ENCODE measurements around the gene GCSH. TPM values are rescaled to one million over a fixed set of nuclear protein-coding genes. Genes with fewer than 3 reads are reported as not detected.

The GCSH gene
- total RNA-seq, 1 donor from 2014 or later, result 25.7 TPM

DNA sequence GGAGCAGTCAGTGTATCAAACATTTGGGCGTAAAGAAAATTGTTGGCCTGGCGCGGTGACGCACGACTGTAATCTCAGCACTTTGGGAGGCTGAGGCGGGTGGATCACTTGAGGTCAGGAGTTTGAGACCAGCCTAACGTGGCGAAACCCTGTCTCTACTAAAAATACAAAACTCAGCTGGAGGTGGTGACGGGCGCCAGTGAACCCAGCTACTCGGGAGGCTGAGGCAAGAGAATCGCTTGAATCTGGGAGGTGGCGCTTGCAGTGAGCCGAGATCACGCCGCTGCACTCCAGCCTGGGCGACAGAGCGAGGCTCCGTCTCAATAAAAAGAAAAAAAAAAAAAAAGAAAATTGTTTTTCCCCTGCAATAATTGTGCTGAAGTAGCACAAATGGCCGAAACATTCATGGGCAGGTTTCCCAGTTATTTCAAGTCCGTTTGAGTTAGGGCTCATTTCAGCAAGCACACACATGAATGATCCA, 1.4 kb downstream of the GCSH start:
- peaks cover under 1% of the 10 kb centered on the region for H3K36me3 Mint-ChIP-seq (ENCODE audit: low read depth)
- H3K27ac Mint-ChIP-seq, result no peak overlapping the region
- intact Hi-C loops (cut with micrococcal nuclease), result loop anchor here (10.0 kb wide), 1 partner anchor 220 kb away; the partner anchor contains the start of gene GAN
- peak overlapping the region; percentile 77 for H3K4me3 Mint-ChIP-seq (ENCODE audit: low read depth)
- peaks cover 8% of the 10 kb centered on the region for H3K4me1 Mint-ChIP-seq (ENCODE audit: low read depth)
- no peak for DNase-seq (ENCODE audit: low spot score)
- H3K27me3 Mint-ChIP-seq (ENCODE audit: low read depth), result no peaks in the 10 kb centered on the region
- peaks cover 4% of the 10 kb centered on the region for H3K9me3 Mint-ChIP-seq

GRCh38 chr16:81088836-81089235, 7.4 kb downstream of the GCSH start:
- H3K4me3 Mint-ChIP-seq (ENCODE audit: low read depth), result no peak overlapping the region
- intact Hi-C loops (cut with micrococcal nuclease), result no loop called here

GRCh38 chr16:81081014-81081413, 15.2 kb downstream of the GCSH start:
- DNase-seq (ENCODE audit: low spot score), result no peak
- intact Hi-C loops (cut with micrococcal nuclease), result no loop called here
- Mint-ChIP-seq H3K27me3 (ENCODE audit: low read depth) (no peaks in the 10 kb centered on the region), H3K27ac (no peak overlapping the region), H3K36me3 (ENCODE audit: low read depth) (no peaks in the 10 kb centered on the region), H3K9me3 (no peaks in the 10 kb centered on the region), H3K4me3 (ENCODE audit: low read depth) (no peak overlapping the region), H3K4me1 (ENCODE audit: low read depth) (peaks cover 3% of the 10 kb centered on the region)

More at GRCh38 chr16:81088836-81089235, 7.4 kb downstream of the GCSH start:
- H3K27me3 Mint-ChIP-seq (ENCODE audit: low read depth), result no peaks in the 10 kb centered on the region
- no peak overlapping the region for H3K27ac Mint-ChIP-seq
- H3K36me3 Mint-ChIP-seq (ENCODE audit: low read depth), result peaks cover 3% of the 10 kb centered on the region
- peaks cover 2% of the 10 kb centered on the region for H3K4me1 Mint-ChIP-seq (ENCODE audit: low read depth)
- no peaks in the 10 kb centered on the region for H3K9me3 Mint-ChIP-seq
- DNase-seq (ENCODE audit: low spot score), result no peak

DNA sequence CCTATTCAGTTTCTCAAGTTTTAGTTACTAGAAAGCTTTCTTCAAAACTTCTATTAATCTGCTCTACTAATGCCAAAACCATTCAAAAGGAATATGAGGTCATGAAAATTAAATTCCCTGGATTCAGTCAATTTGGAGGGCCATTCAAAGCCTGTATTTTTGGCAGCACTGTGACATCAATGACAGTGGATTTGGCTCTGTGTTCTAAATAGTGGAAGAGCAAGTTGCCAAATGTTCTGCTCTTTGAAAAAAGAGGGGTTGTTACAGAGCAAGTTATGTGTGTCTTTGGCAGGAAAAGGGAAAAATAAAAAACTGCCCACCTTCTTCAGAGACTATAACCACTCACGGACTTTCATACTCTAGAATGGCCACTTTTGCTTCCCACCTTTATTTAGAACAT, 16.0 kb downstream of the GCSH start:
- Mint-ChIP-seq H3K27ac (no peak overlapping the region), H3K4me3 (ENCODE audit: low read depth) (no peak overlapping the region), H3K4me1 (ENCODE audit: low read depth) (peaks cover 3% of the 10 kb centered on the region), H3K9me3 (no peaks in the 10 kb centered on the region), H3K27me3 (ENCODE audit: low read depth) (no peaks in the 10 kb centered on the region), H3K36me3 (ENCODE audit: low read depth) (no peaks in the 10 kb centered on the region)
- DNase-seq (ENCODE audit: low spot score), result no peak
- intact Hi-C loops (cut with micrococcal nuclease), result no loop called here

GRCh38 chr16:81077076-81077940, 18.9 kb downstream of the GCSH start, which contains the start of gene C16orf46:
Gene C16orf46, minus strand, starts transcription at chr16:81077238. Its CDS starts 13,283 bp downstream, at chr16:81063955.
- peaks cover 3% of the 10 kb centered on the region for H3K4me1 Mint-ChIP-seq (ENCODE audit: low read depth)
- H3K4me3 Mint-ChIP-seq (ENCODE audit: low read depth), result peak within 1 kb of the TSS; percentile 22
- peaks cover 6% of the 10 kb centered on the region for H3K27me3 Mint-ChIP-seq (ENCODE audit: low read depth)
- intact Hi-C loops (cut with micrococcal nuclease), result loop anchor here (1.0 kb wide), 2 partner anchors 19 to 70 kb away; partner anchors contain the start of genes CENPN and GCSH
- no peaks in the 10 kb centered on the region for H3K36me3 Mint-ChIP-seq (ENCODE audit: low read depth)
- peak; percentile 96 for DNase-seq (ENCODE audit: low spot score)
- H3K9me3 Mint-ChIP-seq, result no peaks in the 10 kb centered on the region
- H3K27ac Mint-ChIP-seq, result no peak within 1 kb of the TSS

DNA sequence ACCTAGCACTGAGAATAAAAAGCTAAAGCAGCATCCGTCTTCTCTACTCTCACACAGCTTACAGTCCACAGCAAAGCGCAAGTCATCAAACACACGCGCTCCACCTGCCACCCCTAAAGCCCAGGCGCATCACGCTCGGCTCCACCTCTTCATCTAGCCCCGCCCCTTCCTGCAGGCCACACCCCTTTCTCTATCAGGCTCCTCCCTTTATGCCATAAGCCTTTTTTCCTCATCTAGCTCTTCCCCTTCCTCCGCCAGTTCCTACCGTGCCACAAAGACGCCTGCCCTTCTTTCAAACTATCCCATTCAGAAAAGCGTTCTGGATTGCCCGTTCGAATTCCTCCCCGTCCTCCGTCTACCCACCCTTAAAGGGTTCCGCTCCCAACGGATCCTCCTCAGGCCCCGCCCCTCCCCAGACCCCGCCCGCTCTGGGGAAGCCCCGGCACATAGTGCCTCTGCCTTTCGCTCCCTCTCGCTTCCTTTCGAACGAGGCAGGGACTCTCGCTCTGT, 19.6 kb downstream of the GCSH start:
- Mint-ChIP-seq H3K27ac (no peak overlapping the region), H3K4me3 (ENCODE audit: low read depth) (no peak overlapping the region), H3K36me3 (ENCODE audit: low read depth) (no peaks in the 10 kb centered on the region), H3K4me1 (ENCODE audit: low read depth) (peaks cover 6% of the 10 kb centered on the region), H3K27me3 (ENCODE audit: low read depth) (peaks cover 6% of the 10 kb centered on the region), H3K9me3 (no peaks in the 10 kb centered on the region)
- DNase-seq (ENCODE audit: low spot score), result peak; percentile 87
- intact Hi-C loops (cut with micrococcal nuclease), result loop anchor here (1.0 kb wide), 3 partner anchors 20 to 69 kb away; partner anchors contain the start of genes ATMIN, CENPN and GCSH

GRCh38 chr16:81073560-81074330, 22.4 kb downstream of the GCSH start:
- no peak for DNase-seq (ENCODE audit: low spot score)
- no peaks in the 10 kb centered on the region for H3K36me3 Mint-ChIP-seq (ENCODE audit: low read depth)
- intact Hi-C loops (cut with micrococcal nuclease), result no loop called here

DNA sequence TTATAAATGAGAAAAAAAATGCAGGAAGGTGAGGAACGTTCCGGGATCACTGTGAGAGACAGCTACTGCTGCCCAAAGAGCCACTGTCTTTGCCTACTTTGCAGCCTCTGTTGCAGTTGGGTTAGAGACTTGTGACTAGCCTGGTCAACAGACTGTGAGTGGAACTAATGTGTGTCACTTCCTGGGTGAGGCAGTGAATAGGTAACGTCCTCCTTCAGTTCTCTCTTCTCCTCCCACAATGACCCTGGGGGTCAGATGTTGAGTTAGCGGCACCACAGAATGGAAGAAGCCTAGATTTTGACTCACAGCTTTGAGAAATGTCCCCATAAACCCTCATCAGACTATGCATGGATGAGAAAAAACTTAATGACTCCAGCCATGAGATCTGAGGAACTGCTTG, 24.4 kb downstream of the GCSH start:
- Mint-ChIP-seq H3K27me3 (ENCODE audit: low read depth) (peaks cover 14% of the 10 kb centered on the region), H3K36me3 (ENCODE audit: low read depth) (no peaks in the 10 kb centered on the region), H3K27ac (no peak overlapping the region), H3K4me1 (ENCODE audit: low read depth) (peaks cover 5% of the 10 kb centered on the region), H3K9me3 (no peaks in the 10 kb centered on the region), H3K4me3 (ENCODE audit: low read depth) (no peak overlapping the region)
- intact Hi-C loops (cut with micrococcal nuclease), result no loop called here
- no peak for DNase-seq (ENCODE audit: low spot score)

More at GRCh38 chr16:81073560-81074330, 22.4 kb downstream of the GCSH start:
- H3K4me3 Mint-ChIP-seq (ENCODE audit: low read depth), result no peak overlapping the region
- peaks cover 6% of the 10 kb centered on the region for H3K4me1 Mint-ChIP-seq (ENCODE audit: low read depth)
- H3K27ac Mint-ChIP-seq, result no peak overlapping the region
- no peaks in the 10 kb centered on the region for H3K9me3 Mint-ChIP-seq
- peaks cover 12% of the 10 kb centered on the region for H3K27me3 Mint-ChIP-seq (ENCODE audit: low read depth)

DNA sequence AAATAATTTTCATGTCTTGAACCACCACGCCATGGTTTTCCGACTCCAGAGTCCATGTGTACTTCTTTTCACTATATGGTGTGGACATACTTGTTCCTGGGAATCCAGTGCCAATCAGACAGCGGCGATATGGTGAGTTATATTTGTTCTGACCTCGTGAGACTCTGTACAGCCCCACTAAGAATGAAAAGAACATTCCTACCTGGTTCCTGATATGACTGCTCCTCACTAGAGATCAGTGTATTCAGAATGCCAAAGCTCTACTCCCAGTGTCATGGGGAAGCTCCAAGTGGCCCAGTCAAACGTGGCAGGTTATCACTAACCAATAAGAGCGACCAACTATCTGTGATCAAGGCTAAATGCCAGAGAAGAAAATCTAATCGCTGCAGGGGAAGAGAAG, 25.2 kb downstream of the GCSH start:
- Mint-ChIP-seq H3K27ac (no peak overlapping the region), H3K9me3 (no peaks in the 10 kb centered on the region), H3K4me1 (ENCODE audit: low read depth) (peaks cover 5% of the 10 kb centered on the region), H3K27me3 (ENCODE audit: low read depth) (peaks cover 14% of the 10 kb centered on the region), H3K36me3 (ENCODE audit: low read depth) (no peaks in the 10 kb centered on the region), H3K4me3 (ENCODE audit: low read depth) (no peak overlapping the region)
- DNase-seq (ENCODE audit: low spot score), result no peak
- intact Hi-C loops (cut with micrococcal nuclease), result no loop called here

DNA sequence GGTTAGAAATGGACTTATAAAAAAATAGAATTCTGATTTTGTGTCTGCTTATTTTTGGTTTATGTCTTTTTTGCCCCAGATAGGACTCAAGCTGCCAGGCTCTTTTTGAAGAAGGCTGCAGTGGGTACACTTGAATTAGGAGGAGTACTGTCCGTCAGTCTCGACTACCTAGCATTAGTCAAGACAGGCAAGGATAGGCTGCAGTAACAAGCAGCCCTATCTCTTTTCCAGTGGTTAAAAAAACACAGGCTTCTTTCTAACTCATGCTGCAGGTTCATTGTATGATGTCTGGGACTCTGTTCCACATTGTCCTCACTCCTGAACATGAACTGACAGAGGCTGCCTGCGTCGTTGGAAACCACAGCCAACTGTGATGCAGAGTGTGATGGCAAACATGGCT, 27.1 kb downstream of the GCSH start:
- no peak for DNase-seq (ENCODE audit: low spot score)
- peaks cover 5% of the 10 kb centered on the region for H3K4me1 Mint-ChIP-seq (ENCODE audit: low read depth)
- peaks cover 12% of the 10 kb centered on the region for H3K27me3 Mint-ChIP-seq (ENCODE audit: low read depth)
- intact Hi-C loops (cut with micrococcal nuclease), result no loop called here
- H3K27ac Mint-ChIP-seq, result no peak overlapping the region
- H3K36me3 Mint-ChIP-seq (ENCODE audit: low read depth), result no peaks in the 10 kb centered on the region
- no peak overlapping the region for H3K4me3 Mint-ChIP-seq (ENCODE audit: low read depth)
- no peaks in the 10 kb centered on the region for H3K9me3 Mint-ChIP-seq

GRCh38 chr16:81067166-81067565, 29.0 kb downstream of the GCSH start:
- DNase-seq (ENCODE audit: low spot score), result no peak
- Mint-ChIP-seq H3K27ac (no peak overlapping the region), H3K36me3 (ENCODE audit: low read depth) (no peaks in the 10 kb centered on the region), H3K27me3 (ENCODE audit: low read depth) (peaks cover 8% of the 10 kb centered on the region), H3K9me3 (no peaks in the 10 kb centered on the region), H3K4me3 (ENCODE audit: low read depth) (no peak overlapping the region), H3K4me1 (ENCODE audit: low read depth) (peaks cover 5% of the 10 kb centered on the region)
- intact Hi-C loops (cut with micrococcal nuclease), result no loop called here

DNA sequence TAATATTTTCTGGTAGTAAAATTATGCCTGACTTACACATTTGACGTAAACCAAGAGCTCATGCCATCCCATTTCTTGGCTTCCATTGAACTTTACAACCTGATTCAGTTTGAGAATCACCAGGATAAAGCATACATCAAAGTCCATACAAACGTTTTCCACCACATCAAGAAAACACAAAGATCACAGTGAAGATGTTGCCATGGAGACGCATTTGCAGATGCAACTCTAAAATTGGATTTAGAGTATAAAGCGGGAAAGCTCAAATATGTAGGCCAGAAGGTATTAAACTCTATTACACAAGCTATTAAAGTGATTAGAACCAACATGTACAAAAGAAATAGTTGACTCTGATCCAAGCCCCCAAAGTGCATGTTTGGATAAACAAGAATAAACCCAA, 29.5 kb downstream of the GCSH start:
- DNase-seq (ENCODE audit: low spot score), result no peak
- H3K4me3 Mint-ChIP-seq (ENCODE audit: low read depth), result no peak overlapping the region
- intact Hi-C loops (cut with micrococcal nuclease), result no loop called here
- H3K27ac Mint-ChIP-seq, result no peak overlapping the region
- H3K4me1 Mint-ChIP-seq (ENCODE audit: low read depth), result peaks cover 2% of the 10 kb centered on the region
- no peaks in the 10 kb centered on the region for H3K9me3 Mint-ChIP-seq
- peaks cover 8% of the 10 kb centered on the region for H3K27me3 Mint-ChIP-seq (ENCODE audit: low read depth)
- no peaks in the 10 kb centered on the region for H3K36me3 Mint-ChIP-seq (ENCODE audit: low read depth)
